HG03108 (cell line): ENCODE data around the gene LANCL1.

Experiments used
- ATAC-seq: cut with Tn5 transposase; IDR thresholded peaks from one replicate; pipeline ENCODE4 v1.9.1; 2021; ENCODE audit warnings: moderate library complexity; ENCODE audit not compliant: unreplicated experiment

The LANCL1 gene, protein sequence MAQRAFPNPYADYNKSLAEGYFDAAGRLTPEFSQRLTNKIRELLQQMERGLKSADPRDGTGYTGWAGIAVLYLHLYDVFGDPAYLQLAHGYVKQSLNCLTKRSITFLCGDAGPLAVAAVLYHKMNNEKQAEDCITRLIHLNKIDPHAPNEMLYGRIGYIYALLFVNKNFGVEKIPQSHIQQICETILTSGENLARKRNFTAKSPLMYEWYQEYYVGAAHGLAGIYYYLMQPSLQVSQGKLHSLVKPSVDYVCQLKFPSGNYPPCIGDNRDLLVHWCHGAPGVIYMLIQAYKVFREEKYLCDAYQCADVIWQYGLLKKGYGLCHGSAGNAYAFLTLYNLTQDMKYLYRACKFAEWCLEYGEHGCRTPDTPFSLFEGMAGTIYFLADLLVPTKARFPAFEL

DNA sequence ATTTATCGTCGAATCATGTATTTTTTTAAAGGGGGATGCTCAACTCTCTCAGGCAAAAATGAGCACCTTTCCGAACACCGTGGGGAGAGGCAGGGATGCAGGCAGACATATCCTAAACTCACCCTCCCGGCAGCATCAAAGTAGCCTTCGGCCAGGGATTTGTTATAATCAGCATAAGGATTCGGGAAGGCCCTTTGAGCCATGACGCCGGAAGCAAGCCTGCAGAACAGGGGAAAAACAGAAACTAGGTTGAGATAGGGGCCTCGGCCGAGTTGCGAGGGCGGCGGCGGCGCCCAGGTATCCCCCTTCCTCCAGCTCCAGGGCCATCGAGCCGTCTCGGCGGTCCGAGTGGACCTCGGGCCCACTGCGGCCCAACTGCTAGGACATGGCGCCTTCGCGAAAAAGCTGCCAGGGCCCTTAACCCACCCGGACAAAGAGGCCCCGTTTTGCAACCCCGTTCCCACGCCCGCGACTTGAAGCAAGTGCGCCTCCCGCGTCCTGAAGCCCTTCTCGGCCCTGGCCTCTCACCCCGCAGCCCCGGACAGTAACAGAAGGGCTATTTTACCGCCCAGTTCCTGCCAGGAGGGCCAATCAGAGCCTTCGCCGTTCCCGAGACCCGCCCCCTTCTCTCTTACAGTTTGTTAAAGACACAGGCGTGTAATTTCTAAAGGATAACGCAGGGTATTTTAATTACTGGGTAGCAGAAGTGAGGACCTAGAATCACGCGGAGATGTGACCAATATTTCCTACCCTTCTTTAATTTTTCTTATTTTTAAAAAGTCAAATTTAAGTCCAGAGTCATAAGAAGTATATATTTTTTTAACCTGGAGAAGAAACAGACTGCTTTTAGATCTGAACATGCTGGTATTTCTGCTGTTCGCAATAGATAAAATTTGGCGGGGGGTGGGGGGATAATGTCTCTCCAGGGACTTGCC, at the start of gene LANCL1:
Gene LANCL1, minus strand, starts transcription at position 566 of the 935 bp plus-strand sequence. Its CDS starts 363 bp downstream, at position 203.
- ATAC-seq: peak; percentile 100

DNA sequence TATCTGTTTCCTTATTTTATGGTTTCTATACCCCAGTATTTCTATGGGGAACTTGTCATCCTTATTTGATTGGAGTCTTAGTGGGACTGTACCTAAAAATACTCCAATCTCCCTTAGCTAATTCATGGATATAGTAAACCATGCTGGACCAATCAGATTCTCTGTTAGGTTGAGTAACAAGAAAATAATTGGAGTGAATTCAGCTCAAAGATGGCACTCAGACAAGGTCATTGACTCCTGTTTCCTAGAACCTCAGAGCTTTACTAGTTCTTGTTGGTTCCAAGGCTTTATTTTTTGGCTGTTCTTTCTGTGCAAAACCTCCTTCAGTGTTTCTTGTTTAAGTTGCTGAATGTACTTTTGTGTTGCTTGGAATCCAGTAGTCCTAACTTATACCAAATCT, 48.0 kb upstream of the LANCL1 start:
- no peak for ATAC-seq

DNA sequence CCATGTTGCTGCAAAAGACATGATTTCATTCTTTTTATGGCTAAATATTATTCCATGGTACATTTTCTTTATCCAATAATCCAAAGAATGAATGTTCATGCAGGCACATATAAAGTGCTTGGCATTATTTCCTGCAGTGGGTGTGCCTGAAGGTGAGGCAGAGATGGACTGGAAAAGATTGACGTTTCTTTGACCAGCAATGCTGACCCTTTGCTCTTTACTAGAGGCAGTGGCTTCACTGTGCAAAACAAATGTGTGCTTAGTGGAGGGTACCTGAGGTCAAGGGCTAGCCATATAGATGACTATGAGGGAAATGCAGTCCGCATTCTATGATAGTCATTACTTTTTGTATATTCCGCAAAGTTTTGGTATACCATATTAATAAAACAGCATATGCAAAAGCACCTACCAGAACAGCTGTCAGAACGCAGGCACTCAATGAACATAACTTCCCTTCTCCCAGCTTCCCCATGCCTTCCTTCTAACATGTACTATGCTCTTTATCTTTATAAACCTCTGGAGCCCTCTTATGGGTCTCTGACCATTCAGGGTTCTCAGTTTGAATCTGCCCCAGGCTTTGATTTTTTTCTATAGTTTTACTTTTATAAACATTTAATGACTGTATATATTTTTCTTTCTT, 47.2 kb upstream of the LANCL1 start:
- ATAC-seq: no peak

DNA sequence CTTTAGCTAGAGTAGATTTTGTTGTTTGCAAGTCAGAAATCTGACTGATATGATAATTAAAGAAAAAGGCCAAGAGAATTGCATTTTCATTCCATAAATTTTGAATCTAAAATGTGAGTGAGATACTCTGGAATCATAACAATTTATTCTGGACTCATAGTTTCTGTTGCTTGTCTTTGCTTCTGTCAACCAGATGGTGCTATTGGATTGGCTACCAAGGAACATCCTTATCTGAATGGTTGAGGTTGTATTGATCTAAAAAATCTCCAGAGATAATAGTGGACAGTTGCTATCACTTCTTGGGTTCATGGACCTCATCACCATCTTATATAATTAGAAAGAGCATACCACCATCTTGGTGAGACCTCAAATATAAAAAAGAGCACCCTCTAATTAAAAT, 45.8 kb upstream of the LANCL1 start:
- ATAC-seq: no peak

DNA sequence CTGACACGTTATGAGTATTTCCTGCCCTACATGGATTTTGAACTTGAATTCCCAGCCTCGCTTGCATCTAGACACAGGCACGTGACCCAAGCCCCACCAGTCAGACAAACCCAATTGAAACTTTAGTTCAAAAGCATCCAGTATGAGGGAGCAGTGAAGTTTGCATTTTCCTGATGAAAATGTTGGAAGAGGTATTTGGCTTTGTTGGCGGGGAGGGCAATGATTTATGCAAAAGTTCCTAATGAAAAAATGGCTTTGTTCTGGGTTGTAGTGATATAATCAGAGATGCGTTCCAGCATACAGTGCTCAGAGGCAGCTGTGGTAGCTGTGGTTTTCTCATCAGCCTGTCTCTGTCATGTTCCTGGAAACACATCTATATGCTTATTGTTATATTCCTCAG, 43.0 kb upstream of the LANCL1 start:
- ATAC-seq: no peak

DNA sequence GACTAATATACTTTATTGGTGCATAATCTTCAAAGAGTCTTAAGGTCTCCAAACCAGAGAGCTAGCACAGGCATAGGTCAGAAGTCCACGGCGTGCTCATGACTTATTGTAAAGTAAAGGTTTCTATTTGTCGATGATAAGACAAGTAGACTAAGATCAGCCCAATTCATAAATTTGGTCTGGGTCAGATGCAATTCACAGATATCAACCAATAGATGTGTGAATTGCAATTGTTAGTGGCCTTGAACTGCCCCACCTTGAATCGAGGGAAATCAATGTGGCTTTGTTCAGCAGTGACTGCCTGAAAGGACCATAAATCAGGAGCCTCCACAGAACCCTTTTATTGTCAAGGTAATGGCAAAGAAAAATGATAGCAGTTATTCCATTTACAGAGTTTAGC, 40.7 kb upstream of the LANCL1 start:
- ATAC-seq: no peak

DNA sequence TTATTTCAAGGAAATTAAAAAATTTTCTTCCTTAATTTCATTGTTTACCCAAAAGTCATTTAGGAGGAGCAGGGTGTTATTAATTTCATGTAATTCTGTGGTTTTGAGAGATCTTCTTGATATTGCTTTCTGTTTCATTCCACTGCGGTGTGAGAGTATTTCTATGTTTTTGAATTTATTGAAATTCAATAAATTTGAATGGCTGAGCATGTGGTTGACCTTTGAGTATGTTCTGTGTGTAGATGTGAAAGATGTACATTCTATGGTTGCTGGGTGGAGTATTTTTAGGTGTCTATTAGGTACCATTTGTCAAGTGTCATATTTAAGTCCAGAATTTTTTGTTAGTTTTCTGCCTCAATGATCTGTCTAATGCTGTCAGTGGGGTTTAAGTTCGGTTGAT, 39.4 kb upstream of the LANCL1 start:
- no peak for ATAC-seq

DNA sequence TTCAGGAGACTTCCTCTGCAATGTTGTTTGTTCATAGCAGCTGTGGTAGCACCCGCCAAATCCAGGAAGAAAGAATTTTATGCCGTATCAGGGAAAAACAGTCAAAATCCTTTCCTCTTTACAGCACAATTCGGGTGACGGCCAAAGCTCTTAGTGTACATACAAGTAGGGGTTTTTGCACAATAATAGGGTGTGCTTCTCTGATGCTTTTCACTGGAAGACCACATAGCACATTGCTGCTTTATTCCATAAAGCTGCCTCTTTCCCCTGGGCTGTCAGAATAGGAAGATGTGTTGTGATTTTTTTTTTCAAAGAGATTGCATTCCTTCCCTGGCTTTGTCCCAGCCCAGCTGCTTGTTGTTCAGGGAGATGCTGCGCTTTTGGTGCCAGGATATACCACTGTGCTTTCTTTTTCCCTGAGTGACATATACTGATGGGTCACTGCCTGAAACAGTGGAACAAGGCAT, 27.2 kb upstream of the LANCL1 start:
- no peak for ATAC-seq

DNA sequence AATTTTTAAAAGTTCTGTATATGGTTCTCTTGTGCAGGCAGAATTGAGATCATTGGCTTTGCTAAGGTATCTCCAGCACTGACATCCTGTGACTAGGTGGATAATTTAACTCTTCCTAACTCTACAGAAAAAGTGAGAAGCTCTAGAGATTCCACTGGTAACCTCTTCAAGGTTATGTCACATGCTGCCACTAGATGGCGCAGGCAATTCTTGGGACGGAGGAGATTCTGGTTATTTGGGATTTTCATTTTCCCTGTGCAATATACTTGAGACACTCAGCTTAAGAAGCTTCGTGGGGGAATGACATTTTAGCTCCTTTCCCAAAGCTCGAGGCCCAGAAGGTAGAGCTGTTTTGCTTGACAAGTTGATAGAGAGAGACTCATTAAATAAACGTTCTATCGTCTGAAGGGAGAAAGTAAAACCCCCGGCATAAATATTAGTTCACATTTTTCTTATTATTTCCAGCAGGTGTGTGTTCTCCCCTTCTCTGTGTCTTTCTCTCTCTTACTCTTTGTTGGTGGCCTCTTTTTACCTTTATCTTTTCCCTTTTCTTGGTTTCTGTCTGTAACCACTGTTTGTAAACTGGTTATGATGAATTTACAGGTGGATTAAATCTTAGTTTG, 26.6 kb upstream of the LANCL1 start:
- no peak for ATAC-seq

DNA sequence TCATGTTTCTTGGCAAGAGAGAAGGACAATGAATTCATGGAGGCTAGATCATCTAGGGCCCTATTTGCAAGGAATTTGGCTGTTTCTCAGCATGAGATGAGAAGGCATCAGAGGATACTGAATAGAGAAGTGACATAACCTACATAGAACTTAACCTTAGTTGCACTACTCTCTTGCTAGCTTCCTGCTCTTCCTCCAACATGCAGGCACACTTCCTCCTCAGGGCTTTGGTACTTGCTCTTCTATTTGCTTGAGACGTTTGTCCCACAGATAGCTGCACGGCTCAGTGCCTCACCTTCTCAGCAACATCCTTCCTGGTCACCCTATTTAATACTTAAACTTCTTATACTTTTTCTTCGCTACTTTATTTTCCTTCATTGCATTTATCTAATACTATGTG, 20.0 kb upstream of the LANCL1 start:
- ATAC-seq: peak; percentile 90

DNA sequence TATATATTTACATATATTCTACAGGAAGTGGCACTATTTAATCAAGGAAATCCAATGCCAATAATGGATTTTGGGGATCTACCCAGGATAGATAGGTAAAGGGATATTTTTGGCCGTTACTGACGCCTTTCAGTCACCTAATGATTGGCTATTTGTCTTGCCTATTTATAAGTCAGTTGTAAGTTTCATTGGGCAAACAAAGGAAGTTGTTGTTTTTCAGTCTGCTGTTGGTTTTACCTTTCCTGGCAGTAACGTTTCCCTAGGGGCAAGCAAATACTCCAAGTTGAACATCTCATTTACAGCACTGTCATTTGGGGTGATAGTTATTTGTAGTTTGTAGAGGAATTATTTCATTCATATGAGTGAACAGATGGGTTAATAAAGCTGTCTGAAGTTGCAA, 17.0 kb upstream of the LANCL1 start:
- ATAC-seq: no peak

DNA sequence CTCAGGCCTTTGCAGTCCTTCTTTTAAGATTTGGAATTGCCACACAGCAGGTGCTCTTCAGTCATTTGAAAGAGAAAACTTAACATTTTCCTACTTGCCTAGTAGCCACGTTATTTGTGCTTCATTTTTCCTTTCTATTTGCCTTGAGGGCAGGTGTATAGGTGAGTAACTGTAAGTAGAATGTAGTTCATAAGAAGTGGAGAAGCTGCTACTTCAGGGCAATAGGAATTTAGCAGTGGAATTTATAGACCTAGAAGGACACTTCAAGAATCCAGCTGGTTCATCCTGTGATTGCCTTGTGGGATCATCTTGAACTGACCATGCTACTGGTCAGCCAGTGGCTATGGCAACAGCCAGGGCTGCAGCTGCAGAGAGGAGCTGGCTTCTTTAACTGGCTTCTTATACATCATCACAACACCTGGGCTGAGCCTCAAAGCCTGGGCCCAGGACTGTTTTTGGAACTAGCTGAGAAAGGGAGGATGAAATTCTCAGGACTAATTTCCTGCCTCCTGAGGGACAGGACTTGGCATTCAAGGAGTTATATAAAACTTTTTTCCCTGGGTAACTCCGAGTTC, 5.1 kb upstream of the LANCL1 start:
- no peak for ATAC-seq

DNA sequence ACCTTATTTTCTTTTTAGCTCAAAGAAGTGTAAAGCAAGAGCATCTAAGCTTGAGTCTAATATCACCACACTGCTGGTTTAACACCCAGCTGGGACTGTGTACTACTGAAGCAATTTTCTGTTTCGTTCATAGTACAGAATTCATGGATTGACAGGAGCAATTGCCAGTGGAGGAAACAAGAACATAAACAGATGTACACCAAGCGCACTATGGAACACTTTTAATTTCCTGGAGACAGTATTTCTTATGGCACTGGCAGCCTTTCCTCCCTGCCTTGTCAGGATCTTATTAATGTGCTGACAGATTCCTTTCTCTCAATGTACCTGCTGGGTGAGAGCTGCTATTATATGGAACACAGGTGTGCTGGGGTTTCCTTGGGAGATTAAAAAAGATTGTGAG, 4.2 kb upstream of the LANCL1 start:
- no peak for ATAC-seq

DNA sequence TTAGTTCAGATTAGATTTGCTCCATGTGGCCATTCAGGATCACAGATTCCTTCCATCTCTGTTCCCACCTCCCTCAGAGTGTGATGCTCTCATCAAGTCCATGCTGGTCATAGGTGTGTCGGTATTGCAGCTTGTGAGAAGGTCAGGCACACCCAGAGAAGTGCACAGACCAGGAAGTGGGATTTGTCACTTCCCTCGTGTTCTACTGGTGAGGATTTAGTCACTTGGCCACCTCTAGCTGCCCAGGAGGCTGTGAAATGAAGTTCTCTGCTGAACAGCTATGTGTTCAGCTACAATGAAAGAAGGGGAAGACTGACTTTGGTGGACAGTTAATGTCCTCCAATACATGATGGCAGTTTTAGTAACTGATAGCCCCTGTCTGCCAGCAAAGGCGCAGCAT, 3.5 kb upstream of the LANCL1 start:
- no peak for ATAC-seq

DNA sequence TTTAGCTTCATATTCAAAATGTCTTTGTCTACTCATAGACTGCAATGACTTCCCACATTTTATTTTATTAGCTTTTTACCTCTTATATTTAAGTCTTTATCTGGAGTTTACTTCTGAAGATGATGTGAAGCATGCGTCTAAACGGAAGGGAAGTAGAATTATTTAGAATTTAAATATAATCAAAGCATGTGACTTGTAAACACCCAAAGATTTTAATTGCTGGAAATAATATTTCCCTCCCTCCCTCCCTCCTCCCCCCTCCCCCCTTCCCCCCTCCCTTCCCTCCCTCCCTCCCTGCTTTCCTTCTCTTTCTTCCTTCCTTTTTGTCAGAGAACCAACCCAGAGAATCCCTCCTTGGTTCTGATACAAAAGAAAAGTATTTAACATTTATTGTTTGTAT, 2.1 kb upstream of the LANCL1 start:
- no peak for ATAC-seq

DNA sequence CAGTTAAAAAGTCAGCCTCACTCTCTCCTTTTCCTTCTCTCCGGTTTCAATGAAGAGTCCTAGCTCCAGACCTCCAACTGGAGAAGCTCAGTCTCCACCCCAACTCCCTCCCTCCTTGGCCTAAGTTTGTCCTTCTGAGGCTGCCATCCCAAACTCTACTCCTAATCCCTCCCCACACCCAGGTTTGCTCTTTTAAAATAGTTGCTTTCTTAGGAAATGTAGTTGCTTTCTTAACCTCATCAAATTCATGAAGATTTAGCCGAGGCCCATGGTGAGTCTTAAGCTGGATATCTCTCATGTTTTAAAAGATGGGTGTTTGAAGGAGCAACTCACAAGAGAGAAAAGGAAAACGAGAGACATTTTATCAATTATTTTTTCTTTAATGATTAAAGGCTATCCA, 937 bp upstream of the LANCL1 start:
- no peak for ATAC-seq

DNA sequence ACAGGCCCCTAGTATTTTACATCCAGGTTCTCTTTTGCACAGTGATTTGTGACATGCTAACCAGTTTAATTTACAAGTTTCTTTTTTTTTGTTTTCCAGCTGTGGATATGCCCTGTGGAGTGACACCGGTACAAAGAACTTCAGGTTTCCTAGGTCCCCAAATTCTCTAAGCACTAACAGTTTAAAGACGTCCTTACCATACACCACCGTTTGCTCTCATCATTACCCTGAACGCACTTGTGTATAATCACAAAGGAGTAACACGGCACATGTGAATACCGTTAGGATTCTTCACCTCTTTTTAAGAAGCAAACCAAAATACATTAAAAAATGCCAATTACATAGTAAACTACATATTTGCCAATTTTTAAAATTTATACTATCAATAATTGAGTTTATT, 853 bp downstream of the LANCL1 start:
- no peak for ATAC-seq

DNA sequence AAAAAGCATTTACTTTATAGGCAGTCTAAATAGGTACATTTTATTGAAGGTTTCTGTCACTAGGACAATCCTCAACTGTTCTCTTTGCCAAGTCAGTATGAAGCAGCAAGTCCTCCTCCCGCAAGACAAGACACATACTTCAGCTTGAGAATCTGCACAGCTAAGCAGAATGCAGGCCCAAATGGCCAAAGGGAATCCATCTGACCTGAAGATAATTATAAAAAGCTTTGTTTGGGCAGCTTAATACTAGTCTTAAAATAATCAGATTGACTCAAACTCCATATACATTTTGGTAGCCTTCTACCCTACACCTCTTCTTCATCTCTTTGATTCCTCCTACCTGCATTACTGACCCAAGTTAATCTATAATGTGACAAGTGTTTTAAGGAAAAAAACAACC, 1.8 kb downstream of the LANCL1 start:
- no peak for ATAC-seq

DNA sequence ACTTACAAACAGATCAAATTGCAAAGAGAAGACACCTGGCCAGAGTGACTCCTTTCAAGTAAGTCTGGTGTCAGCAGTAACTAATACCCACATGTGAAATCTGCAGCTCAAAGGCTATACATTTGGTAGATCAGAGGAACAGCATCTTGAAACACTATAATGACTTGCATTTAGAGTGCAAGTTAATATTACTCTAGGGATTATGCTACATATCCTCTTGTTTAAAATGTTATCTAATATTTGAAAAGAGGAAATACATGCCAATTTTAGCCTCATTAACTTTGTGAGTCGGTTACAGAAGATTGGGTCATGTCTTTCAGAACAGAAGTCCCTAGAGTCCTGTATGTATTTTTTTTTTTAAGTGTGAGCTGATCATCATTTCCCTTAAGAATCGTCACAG, 15.2 kb downstream of the LANCL1 start:
- ATAC-seq: peak; percentile 69

DNA sequence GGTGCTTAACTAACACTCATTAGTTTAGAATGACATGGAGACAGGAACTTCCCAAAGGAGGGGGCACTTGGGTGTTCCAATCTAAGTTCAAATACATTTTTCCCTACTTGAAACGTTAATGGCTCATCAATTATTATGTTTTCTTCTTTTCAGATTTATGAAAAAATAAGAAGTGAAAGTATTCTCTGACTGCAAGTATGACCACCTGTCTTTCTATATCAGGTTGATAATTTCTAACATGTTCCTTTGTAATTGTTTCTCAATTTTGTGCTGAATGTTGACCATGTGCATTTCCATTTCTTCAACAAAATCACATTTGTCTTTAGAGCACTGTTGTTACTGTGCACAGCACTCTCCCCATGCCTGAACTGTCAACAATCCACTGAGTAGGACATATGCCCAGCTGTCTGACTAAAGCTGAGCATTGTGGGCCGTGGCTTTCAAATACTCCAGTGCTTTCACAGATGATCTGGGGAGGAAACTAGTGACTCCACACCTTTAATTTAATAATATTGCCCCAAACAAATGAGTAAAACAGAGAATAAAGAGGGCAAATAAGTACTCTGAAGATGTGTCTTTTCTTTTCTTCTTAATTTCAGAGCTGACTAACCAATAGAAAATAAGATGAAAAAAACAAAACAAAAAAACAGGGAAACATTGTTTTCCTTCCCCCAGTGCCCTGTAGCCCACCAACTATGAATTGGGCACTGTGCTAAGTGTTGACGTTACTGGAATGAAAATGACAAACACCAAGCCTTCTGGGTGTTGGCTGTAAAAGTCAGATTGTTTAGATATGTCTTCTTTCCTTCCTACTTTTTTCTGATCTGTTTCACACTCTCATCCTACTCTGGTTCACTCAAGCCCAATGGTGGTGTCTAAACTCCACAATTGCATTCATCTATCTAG, 16.0 kb downstream of the LANCL1 start:
- ATAC-seq: peak; percentile 54
